DND-41 (cell line): ENCODE results near the gene KRTAP12-1.

Source experiments
- ATAC-seq: fragments of 200-7000 bp; cut with Tn5 transposase; 3 replicates; pipeline ENCODE4 v1.9.1; 2021; ENCODE audit warnings: low read depth; ENCODE audit not compliant: insufficient read depth
- DNase-seq: peaks from one replicate; pipeline ENCODE4 v3.0.0-alpha.2; 2020
- H2AFZ ChIP-seq: 2 replicates; pipeline ENCODE4 v1.6.0; 2012; ENCODE audit warnings: low read depth, low read length
- H3K27ac ChIP-seq: 2 replicates; pipeline ENCODE4 v1.5.1; 2012; ENCODE audit warnings: low read length, inconsistent platforms
- H3K27me3 ChIP-seq: fragments of 200-600 bp; sonication (generic); 2 replicates; pipeline ENCODE4 v1.6.0; 2012; ENCODE audit warnings: low read length, mild to moderate bottlenecking, inconsistent platforms; ENCODE audit not compliant: insufficient read depth, poor library complexity
- H3K36me3 ChIP-seq: 2 replicates; pipeline ENCODE4 v1.5.1; 2012; ENCODE audit warnings: low read length, inconsistent platforms; ENCODE audit not compliant: insufficient read depth
- H3K4me1 ChIP-seq: 2 replicates; pipeline ENCODE4 v1.5.1; 2012; ENCODE audit warnings: mild to moderate bottlenecking, low read length; ENCODE audit not compliant: insufficient read depth
- H3K4me2 ChIP-seq: 2 replicates; pipeline ENCODE4 v1.6.0; 2012; ENCODE audit warnings: mild to moderate bottlenecking, moderate library complexity, low read length, inconsistent platforms; ENCODE audit not compliant: insufficient read depth
- H3K4me3 ChIP-seq, 2 experiments: fragments of 200-600 bp in 1 of 2; shearing (Covaris generic) in 1 of 2; 2 replicates each; pipeline ENCODE4 v1.5.1; 2012 to 2016; ENCODE audit warnings: inconsistent platforms in 2 of 2, low read length in 2 of 2, mild to moderate bottlenecking in 2 of 2, low read depth in 1 of 2, moderate library complexity in 1 of 2
- H3K79me2 ChIP-seq: 2 replicates; pipeline ENCODE4 v1.6.0; 2012; ENCODE audit warnings: low read length, inconsistent platforms; ENCODE audit not compliant: insufficient read depth
- H3K9ac ChIP-seq: 2 replicates; pipeline ENCODE4 v1.6.0; 2012; ENCODE audit warnings: low read depth, mild to moderate bottlenecking, inconsistent platforms, low read length, moderate library complexity
- H3K9me3 ChIP-seq: 2 replicates; pipeline ENCODE4 v1.5.1; 2012; ENCODE audit warnings: low read length, moderate library complexity, mild to moderate bottlenecking, inconsistent platforms; ENCODE audit not compliant: insufficient read depth, severe bottlenecking
- H4K20me1 ChIP-seq: 2 replicates; pipeline ENCODE4 v1.6.0; 2012; ENCODE audit warnings: low read length; ENCODE audit not compliant: insufficient read depth
- EZH2 ChIP-seq: IDR thresholded peaks from 3 replicates; pipeline ENCODE4 v1.6.1; 2012; ENCODE audit warnings: borderline replicate concordance, low read depth, mild to moderate bottlenecking, moderate library complexity, low read length, inconsistent platforms; ENCODE audit not compliant: severe bottlenecking
- TF ChIP-seq, protein P1 (sequence below): IDR thresholded peaks from 2 replicates; pipeline ENCODE4 v1.5.1; 2012; ENCODE audit warnings: borderline replicate concordance, low read length, moderate library complexity, mild to moderate bottlenecking; ENCODE audit not compliant: poor library complexity, severe bottlenecking; ENCODE audit errors: extremely low read depth

KRTAP12-1 gene, protein sequence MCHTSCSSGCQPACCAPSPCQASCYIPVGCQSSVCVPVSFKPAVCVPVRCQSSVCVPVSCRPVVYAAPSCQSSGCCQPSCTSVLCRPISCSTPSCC

DNA sequence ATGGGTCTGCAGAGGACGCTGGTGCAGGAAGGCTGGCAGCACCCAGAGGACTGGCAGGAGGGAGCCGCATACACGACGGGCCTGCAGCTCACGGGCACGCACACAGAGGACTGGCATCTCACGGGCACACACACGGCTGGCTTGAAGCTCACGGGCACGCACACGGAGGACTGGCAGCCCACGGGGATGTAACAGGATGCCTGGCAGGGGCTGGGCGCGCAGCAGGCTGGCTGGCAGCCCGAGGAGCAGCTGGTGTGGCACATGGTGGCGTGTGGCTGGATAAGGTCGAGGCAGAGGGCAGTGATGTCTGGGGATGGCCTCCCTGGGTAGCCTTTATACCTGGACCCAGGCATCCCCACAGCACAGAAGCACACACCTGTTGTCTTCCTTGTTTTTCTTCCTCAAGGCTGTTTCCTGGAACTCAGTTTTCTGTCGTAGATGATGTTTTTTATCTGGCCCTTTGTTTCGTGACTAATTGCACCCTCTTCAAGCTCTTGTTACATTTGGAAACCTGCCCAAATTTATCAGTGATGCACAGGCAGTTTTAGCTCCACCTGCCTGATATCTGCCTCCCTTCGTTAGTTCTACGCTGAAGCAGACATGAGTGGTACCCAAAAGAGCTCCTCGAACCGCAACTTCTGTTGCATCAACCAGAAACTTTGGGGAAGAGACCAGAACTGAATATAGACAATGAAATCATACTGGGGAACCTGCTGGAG lies at the start of gene KRTAP12-1:
TSS of gene KRTAP12-1 (minus strand) at position 303 of the 719 bp plus-strand sequence. CDS start at position 263, 40 bp downstream.
- H3K9ac ChIP-seq, result no peak within 1 kb of the TSS
- no peaks in the 10 kb centered on the region for H3K27me3 ChIP-seq
- TF ChIP-seq, protein P1, sequence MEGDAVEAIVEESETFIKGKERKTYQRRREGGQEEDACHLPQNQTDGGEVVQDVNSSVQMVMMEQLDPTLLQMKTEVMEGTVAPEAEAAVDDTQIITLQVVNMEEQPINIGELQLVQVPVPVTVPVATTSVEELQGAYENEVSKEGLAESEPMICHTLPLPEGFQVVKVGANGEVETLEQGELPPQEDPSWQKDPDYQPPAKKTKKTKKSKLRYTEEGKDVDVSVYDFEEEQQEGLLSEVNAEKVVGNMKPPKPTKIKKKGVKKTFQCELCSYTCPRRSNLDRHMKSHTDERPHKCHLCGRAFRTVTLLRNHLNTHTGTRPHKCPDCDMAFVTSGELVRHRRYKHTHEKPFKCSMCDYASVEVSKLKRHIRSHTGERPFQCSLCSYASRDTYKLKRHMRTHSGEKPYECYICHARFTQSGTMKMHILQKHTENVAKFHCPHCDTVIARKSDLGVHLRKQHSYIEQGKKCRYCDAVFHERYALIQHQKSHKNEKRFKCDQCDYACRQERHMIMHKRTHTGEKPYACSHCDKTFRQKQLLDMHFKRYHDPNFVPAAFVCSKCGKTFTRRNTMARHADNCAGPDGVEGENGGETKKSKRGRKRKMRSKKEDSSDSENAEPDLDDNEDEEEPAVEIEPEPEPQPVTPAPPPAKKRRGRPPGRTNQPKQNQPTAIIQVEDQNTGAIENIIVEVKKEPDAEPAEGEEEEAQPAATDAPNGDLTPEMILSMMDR, result no peak
- no peak for TF ChIP-seq EZH2

DNA sequence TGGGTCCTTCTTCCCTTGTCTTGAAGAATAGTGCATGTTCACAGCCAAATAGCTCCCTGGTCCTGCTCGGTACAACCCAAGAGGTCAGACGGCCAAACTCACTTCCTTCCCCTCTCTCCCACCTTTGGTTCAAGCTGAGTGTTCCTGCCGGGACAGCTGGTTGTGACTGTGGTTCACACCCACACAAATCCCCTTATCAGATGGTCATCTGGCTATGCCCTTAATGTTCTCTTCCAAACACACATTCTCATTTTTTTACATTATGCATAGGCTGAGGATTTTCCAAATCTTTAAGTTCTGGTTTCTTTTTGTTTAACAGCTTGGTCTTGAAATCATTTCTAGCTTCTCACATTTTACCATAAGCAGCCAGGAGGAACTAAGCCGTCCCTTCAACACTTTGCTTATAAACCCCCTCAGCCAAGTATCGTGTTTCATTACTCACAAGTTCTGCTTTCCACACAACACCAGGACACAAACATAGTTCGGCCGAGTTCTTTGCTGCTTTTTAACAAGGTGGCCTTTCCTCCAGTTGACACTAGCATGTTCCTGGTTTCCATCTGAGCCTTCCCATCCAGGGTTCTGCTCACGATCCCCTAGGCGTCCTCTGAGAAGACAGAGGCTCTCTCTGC lies 49.1 kb upstream of the KRTAP12-1 start:
- no peaks in the 10 kb centered on the region for H4K20me1 ChIP-seq
- no peaks in the 10 kb centered on the region for H3K36me3 ChIP-seq
- no peaks in the 10 kb centered on the region for H3K4me1 ChIP-seq
- peaks cover 2% of the 10 kb centered on the region for H3K9me3 ChIP-seq
- H3K79me2 ChIP-seq, result no peaks in the 10 kb centered on the region
- H3K9ac ChIP-seq, result no peak overlapping the region
- DNase-seq, result no peak
- no peak overlapping the region for H3K4me2 ChIP-seq
- ATAC-seq, result no peak
- H2AFZ ChIP-seq, result no peak overlapping the region
- no peak overlapping the region for H3K27ac ChIP-seq
- TF ChIP-seq EZH2, result no peak
- TF ChIP-seq, protein P1, result no peak
- peaks cover 4% of the 10 kb centered on the region for H3K27me3 ChIP-seq
- H3K4me3 ChIP-seq, result no peak overlapping the region

More for the DNA sequence above, at the start of gene KRTAP12-1:
- Histone ChIP-seq H3K4me3 (no peak within 1 kb of the TSS), H3K4me1 (no peaks in the 10 kb centered on the region), H2AFZ (no peak within 1 kb of the TSS), H3K36me3 (no peaks in the 10 kb centered on the region), H3K4me2 (no peak within 1 kb of the TSS), H3K9me3 (no peaks in the 10 kb centered on the region), H4K20me1 (no peaks in the 10 kb centered on the region), H3K27ac (no peak within 1 kb of the TSS), H3K79me2 (no peaks in the 10 kb centered on the region)
- ATAC-seq, result no peak
- no peak for DNase-seq

DNA sequence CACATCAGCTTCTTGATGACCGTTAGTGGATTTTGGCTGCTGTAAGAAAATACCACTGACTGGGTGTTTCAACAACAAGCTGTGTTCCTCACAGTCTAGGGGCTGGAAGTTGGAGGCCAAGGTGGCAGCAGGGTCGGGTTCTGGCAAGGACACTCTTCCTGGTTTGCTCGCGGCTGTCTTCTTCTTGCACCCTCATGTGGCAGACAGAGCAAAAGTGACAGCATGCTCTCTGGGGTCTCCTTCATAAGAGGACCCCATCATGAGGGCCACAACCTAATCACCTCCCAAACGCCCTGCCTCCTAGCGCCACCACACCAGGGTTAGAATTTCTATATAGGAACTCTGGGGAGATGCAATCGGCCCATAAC lies 48.0 kb upstream of the KRTAP12-1 start:
- Histone ChIP-seq H3K4me2 (no peak overlapping the region), H3K4me3 (no peak overlapping the region), H4K20me1 (no peaks in the 10 kb centered on the region), H3K27me3 (peaks cover 4% of the 10 kb centered on the region), H3K9me3 (no peaks in the 10 kb centered on the region), H3K9ac (no peak overlapping the region), H3K79me2 (no peaks in the 10 kb centered on the region), H3K27ac (no peak overlapping the region), H3K4me1 (no peaks in the 10 kb centered on the region), H2AFZ (no peak overlapping the region), H3K36me3 (no peaks in the 10 kb centered on the region)
- TF ChIP-seq, protein P1, result no peak
- TF ChIP-seq EZH2, result no peak
- ATAC-seq, result no peak
- no peak for DNase-seq
